Measurements from ENCODE around the gene TSPOAP1.

- TF ChIP-seq CTCF (IDR thresholded peaks at IDR 0.05) (no peak), POLR2A (IDR thresholded peaks at IDR 0.05) (no peak)
Observed at GRCh38 chr17:58325976-58326468, 2.6 kb downstream of the TSPOAP1 start.
